GM12878 (cell line): ENCODE results near the gene MUSK. TPM values are rescaled to one million over a fixed set of nuclear protein-coding genes. Genes with fewer than 3 reads are reported as not detected.

Experiments used
- ATAC-seq: fragments of 200-7000 bp; cut with Tn5 transposase; 3 replicates; pipeline ENCODE4 v1.9.1; 2020; ENCODE audit warnings: mild to moderate bottlenecking, moderate library complexity
- BruUV-seq: library from RNA; stranded (reverse); fragments of 400-500 nt; replicated peaks from 2 replicates; lab custom pipeline; 2021; lab: Mats Ljungman, UMichigan
- CTCF ChIA-PET: fragments of 300-600 bp; sonication (Branson Sonifier 250); formaldehyde crosslinking; extraction: SDS; loops from one replicate; lab custom pipeline; 2021; ENCODE audit warnings: inconsistent platforms; lab: Yijun Ruan, JAX
- POLR2A ChIA-PET: fragments of 350-600 bp; formaldehyde crosslinking; extraction: SDS; loops from one replicate; lab custom pipeline; 2021; ENCODE audit warnings: inconsistent platforms; lab: Charles Lee
- RAD21 ChIA-PET: fragments of 300-600 bp; sonication (Branson Sonifier 250); formaldehyde crosslinking; loops from one replicate; lab custom pipeline; 2023; ENCODE audit warnings: antibody characterized with exemption; ENCODE audit not compliant: unreplicated experiment; lab: Charles Lee
- SMC1A ChIA-PET: fragments of 300-600 bp; sonication (Branson Sonifier 250); formaldehyde crosslinking; loops from one replicate; lab custom pipeline; 2023; ENCODE audit not compliant: unreplicated experiment, uncharacterized antibody; lab: Charles Lee
- DNase-seq: peaks from one replicate; pipeline ENCODE4 v3.0.0-alpha.2; 2011; ENCODE audit warnings: low read depth, low spot score
- FAIRE-seq: peaks from 3 replicates; lab custom pipeline; 2011; peaks lifted over from hg19 to GRCh38; lab: Jason Lieb, UNC
- H2AFZ ChIP-seq: 2 replicates; pipeline ENCODE4 v1.6.0; 2011; ENCODE audit warnings: low read depth, low read length, control low read depth; ENCODE audit not compliant: control insufficient read depth
- H3K27ac ChIP-seq: 2 replicates; pipeline ENCODE4 v1.5.1; 2011; ENCODE audit warnings: control low read depth; ENCODE audit not compliant: control insufficient read depth, insufficient read depth
- H3K27me3 ChIP-seq, 2 experiments: replicated peaks in 1 of 2; 2 replicates each; pipeline versions ENCODE4 v1.6.0 to v1.6.1; 2011; ENCODE audit warnings: low read length in 1 of 2; ENCODE audit not compliant: control insufficient read depth in 2 of 2, insufficient read depth in 2 of 2
- H3K36me3 ChIP-seq, 2 experiments: 2 replicates each; pipeline ENCODE4 v1.5.1; 2011; ENCODE audit warnings: low read length in 1 of 2; ENCODE audit not compliant: control insufficient read depth in 2 of 2, insufficient read depth in 2 of 2
- H3K4me1 ChIP-seq: 2 replicates; pipeline ENCODE4 v1.6.1; 2011; ENCODE audit warnings: mild to moderate bottlenecking, low read length, moderate library complexity, mixed read lengths; ENCODE audit not compliant: control insufficient read depth, insufficient read depth
- H3K4me2 ChIP-seq: 2 replicates; pipeline ENCODE4 v1.6.0; 2011; ENCODE audit warnings: control low read depth; ENCODE audit not compliant: control insufficient read depth, insufficient read depth
- H3K4me3 ChIP-seq: fragments of 200-600 bp; sonication (generic); 2 replicates; pipeline ENCODE4 v1.5.1; 2016
- H3K79me2 ChIP-seq: 2 replicates; pipeline ENCODE4 v1.6.0; 2011; ENCODE audit warnings: low read length; ENCODE audit not compliant: control insufficient read depth, insufficient read depth
- H3K9ac ChIP-seq: 2 replicates; pipeline ENCODE4 v1.8.0; 2011; ENCODE audit warnings: low read length, control low read depth, mixed read lengths; ENCODE audit not compliant: control insufficient read depth, insufficient read depth
- H3K9me3 ChIP-seq: replicated peaks from 3 replicates; pipeline ENCODE4 v1.5.1; 2011; ENCODE audit warnings: mild to moderate bottlenecking, low read length; ENCODE audit not compliant: control insufficient read depth, insufficient read depth
- H4K20me1 ChIP-seq: 2 replicates; pipeline ENCODE4 v1.6.0; 2011; ENCODE audit not compliant: control insufficient read depth, insufficient read depth
- MYC ChIP-seq: IDR thresholded peaks from 2 replicates; pipeline ENCODE4 v1.6.1; 2011; ENCODE audit warnings: mild to moderate bottlenecking, low read length, moderate library complexity, inconsistent platforms; ENCODE audit not compliant: insufficient read depth, insufficient replicate concordance, insufficient read length, severe bottlenecking
- NR2C2 ChIP-seq: IDR thresholded peaks from 2 replicates; pipeline ENCODE4 v1.6.1; 2011; ENCODE audit warnings: borderline replicate concordance, low read depth; ENCODE audit not compliant: control insufficient read depth, insufficient read length
- PRDM15 ChIP-seq: fragments of 450-650 bp; formaldehyde crosslinking; IDR thresholded peaks from 2 replicates; pipeline ENCODE4 v1.4.0; 2020; ENCODE audit warnings: mild to moderate bottlenecking, moderate library complexity
- RUNX3 ChIP-seq: IDR thresholded peaks from 2 replicates; pipeline ENCODE4 v1.6.1; 2012; ENCODE audit warnings: low read length, inconsistent platforms
- ZNF217 ChIP-seq: fragments of 450-650 bp; IDR thresholded peaks from 2 replicates; pipeline ENCODE4 v1.6.1; 2017; ENCODE audit warnings: antibody characterized with exemption, mild to moderate bottlenecking
- WGBS: methylation state at CpG from one replicate; pipeline ENCODE4 v1.1.6; 2016; ENCODE audit warnings: low lambda C conversion rate; ENCODE audit not compliant: insufficient replicate concordance, insufficient coverage; ENCODE audit errors: missing lambda C conversion rate; 5-methylcytosine and 5-hydroxymethylcytosine counted together
- in situ Hi-C: fragments of 300-500 bp; cut with MboI; formaldehyde crosslinking; loops from 9 replicates; pipeline ENCODE4 v1.14.3; 2018; ENCODE audit warnings: mixed read lengths
- intact Hi-C: fragments of 100-400 bp; cut with micrococcal nuclease; formaldehyde crosslinking; loops from one replicate; pipeline ENCODE4 v1.14.2; 2022; ENCODE audit not compliant: unreplicated experiment
- polyA plus RNA-seq, 11 experiments: library from polyadenylated mRNA; depleted of rRNA in 4 of 11; unstranded in 6 of 11; stranded (reverse) in 5 of 11; fragments of >200 nt; fragmentation: Nextera tagmentation in 4 of 11; fragmentation: Illumina TruSeq in 1 of 11; extraction: Ambion mirVana in 4 of 11; extraction: Trizol in 1 of 11; gene quantifications; 1 replicate in 1 of 11; 2 replicates in 10 of 11; pipeline versions ENCODE4 v1.2.1 to v1.2.3, GENCODE V29; 2011 to 2016; ENCODE audit warnings: inconsistent platforms in 2 of 11, missing spikeins in 2 of 11, low read depth in 1 of 11
- total RNA-seq, 4 experiments: library from RNA; depleted of rRNA in 3 of 4; stranded (reverse); fragments of >200 nt in 3 of 4; fragmentation: Illumina TruSeq in 1 of 4; extraction: Trizol in 1 of 4; gene quantifications; 2 replicates each; pipeline versions ENCODE4 v1.2.1 to v1.2.3, GENCODE V29; 2013 to 2021
- TF ChIP-seq, protein P1 (sequence below): fragments of 450-650 bp; IDR thresholded peaks from 2 replicates; pipeline ENCODE4 v1.6.1; 2016; ENCODE audit warnings: mild to moderate bottlenecking

Gene MUSK
- total and polyA plus RNA-seq, 10 of the 15 experiments (the other 5 are each of a cell fraction or from before 2014, with no cell fraction given): 0.04 to 0.19 (median 0.10) TPM; not detected in 5

DNA sequence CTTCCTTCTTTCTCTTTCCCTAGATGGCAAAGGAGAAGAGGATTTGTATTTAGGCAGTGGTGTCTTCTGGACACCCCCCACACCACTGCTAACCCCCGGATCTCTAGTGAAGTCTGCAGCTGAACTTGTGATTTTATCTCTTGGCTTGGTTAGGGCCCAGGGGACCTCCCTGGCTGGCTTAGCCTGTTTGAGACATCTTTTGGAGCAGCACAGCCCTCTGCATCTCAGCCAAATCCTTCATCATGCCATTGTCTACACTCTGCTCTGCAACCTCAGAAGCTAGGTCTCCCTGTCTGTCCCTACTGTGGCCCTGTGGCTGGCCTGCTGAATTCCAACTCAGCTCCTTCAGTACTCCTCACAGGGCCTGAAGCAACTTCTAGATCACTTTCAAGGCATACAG, 81.7 kb downstream of the MUSK start:
- WGBS: 100% methylated on average over 1 of the region's 1 CpG
- DNase-seq (no peak), ATAC-seq (no peak), FAIRE-seq (no peak)
- no peaks in the 10 kb centered on the region for H3K9me3 ChIP-seq
- no peak overlapping the region for H3K9ac ChIP-seq
- H4K20me1 ChIP-seq: no peaks in the 10 kb centered on the region
- CTCF ChIA-PET: no interaction called here
- no peaks in the 10 kb centered on the region for H3K79me2 ChIP-seq
- intact Hi-C loops (no loop called here), in situ Hi-C loops (no loop called here)
- H3K27me3 ChIP-seq: no peaks in the 10 kb centered on the region
- no TSS peak for BruUV-seq
- no peak overlapping the region for H2AFZ ChIP-seq
- H3K27ac ChIP-seq: no peak overlapping the region
- no peak overlapping the region for H3K4me3 ChIP-seq
- RAD21 ChIA-PET: no interaction called here
- POLR2A ChIA-PET: no interaction called here
- SMC1A ChIA-PET: interaction anchor here (0.9 to 2.1 kb wide), 2 partner anchors 25 to 201 kb away, joined by 4 to 5 read pairs; no protein-coding TSS in a partner anchor
- TF ChIP-seq RUNX3 (no peak), NR2C2 (no peak), MYC (no peak), ZNF217 (no peak), PRDM15 (no peak)
- TF ChIP-seq, protein P1, sequence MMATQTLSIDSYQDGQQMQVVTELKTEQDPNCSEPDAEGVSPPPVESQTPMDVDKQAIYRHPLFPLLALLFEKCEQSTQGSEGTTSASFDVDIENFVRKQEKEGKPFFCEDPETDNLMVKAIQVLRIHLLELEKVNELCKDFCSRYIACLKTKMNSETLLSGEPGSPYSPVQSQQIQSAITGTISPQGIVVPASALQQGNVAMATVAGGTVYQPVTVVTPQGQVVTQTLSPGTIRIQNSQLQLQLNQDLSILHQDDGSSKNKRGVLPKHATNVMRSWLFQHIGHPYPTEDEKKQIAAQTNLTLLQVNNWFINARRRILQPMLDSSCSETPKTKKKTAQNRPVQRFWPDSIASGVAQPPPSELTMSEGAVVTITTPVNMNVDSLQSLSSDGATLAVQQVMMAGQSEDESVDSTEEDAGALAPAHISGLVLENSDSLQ: no peak
- no peaks in the 10 kb centered on the region for H3K36me3 ChIP-seq
- H3K4me2 ChIP-seq: no peak overlapping the region
- no peaks in the 10 kb centered on the region for H3K4me1 ChIP-seq
